ENCODE measurements around the gene OR1M1. TPM values are rescaled to one million over a fixed set of nuclear protein-coding genes. Genes with fewer than 3 reads are reported as not detected.

OR1M1 gene
- total and polyA plus RNA-seq, 10 of the 15 experiments (the other 5 are each of a cell fraction or from before 2014, with no cell fraction given) = not detected

- BruUV-seq (replicated peaks) = no TSS peak
- no peak for TF ChIP-seq TARDBP (IDR thresholded peaks at IDR 0.05; ENCODE audit: borderline replicate concordance)
- TF ChIP-seq JUNB (IDR thresholded peaks at IDR 0.05) = no peak
- RAD21 ChIA-PET (ENCODE audit: unreplicated experiment) = no interaction called here
- CTCF ChIA-PET = no interaction called here
- no peak overlapping the region for H3K27ac ChIP-seq (ENCODE audit: control insufficient read depth, insufficient read depth)
- H4K20me1 ChIP-seq (ENCODE audit: control insufficient read depth, insufficient read depth) = no peaks in the 10 kb centered on the region
- H3K27me3 ChIP-seq (replicated peaks in 1 of 2; ENCODE audit: control insufficient read depth in 2 of 2, insufficient read depth in 2 of 2, low read length in 1 of 2) = no peaks in the 10 kb centered on the region
- FAIRE-seq (no peak), DNase-seq (ENCODE audit: low read depth, low spot score) (no peak), ATAC-seq (no peak)
- no peak overlapping the region for H3K4me3 ChIP-seq
- 63% methylated on average over 10 of the region's 10 CpGs for WGBS (ENCODE audit: insufficient coverage, insufficient replicate concordance, low lambda C conversion rate, missing lambda C conversion rate)
- no peaks in the 10 kb centered on the region; the same call in 2 of the 3 replicates for H3K9me3 ChIP-seq (replicated peaks; ENCODE audit: control insufficient read depth, insufficient read depth, low read length)
- H3K4me2 ChIP-seq (ENCODE audit: control insufficient read depth, insufficient read depth) = no peak overlapping the region
- H3K36me3 ChIP-seq (ENCODE audit: control insufficient read depth in 2 of 2, insufficient read depth in 2 of 2, low read length in 1 of 2) = no peaks in the 10 kb centered on the region
- H3K79me2 ChIP-seq (ENCODE audit: control insufficient read depth, insufficient read depth, low read length) = no peaks in the 10 kb centered on the region
- POLR2A ChIA-PET = no interaction called here
- SMC1A ChIA-PET (ENCODE audit: uncharacterized antibody, unreplicated experiment) = no interaction called here
- H2AFZ ChIP-seq (ENCODE audit: control insufficient read depth, low read depth, low read length) = no peak overlapping the region
- intact Hi-C loops (cut with micrococcal nuclease; ENCODE audit: unreplicated experiment) (loop anchor here (10.0 kb wide), 1 partner anchor 422 kb away; no protein-coding TSS in a partner anchor), in situ Hi-C loops (cut with MboI) (no loop called here)
- no peak overlapping the region for H3K9ac ChIP-seq (ENCODE audit: control insufficient read depth, insufficient read depth, low read length)
- no peaks in the 10 kb centered on the region for H3K4me1 ChIP-seq (ENCODE audit: control insufficient read depth, insufficient read depth, low read length)
Measured at GRCh38 chr19:9076901-9077300, 10.0 kb upstream of the OR1M1 start.

- H2AFZ ChIP-seq (ENCODE audit: control insufficient read depth, low read depth, low read length) = no peak overlapping the region
- H3K4me2 ChIP-seq (ENCODE audit: control insufficient read depth, insufficient read depth) = no peak overlapping the region
- intact Hi-C loops (cut with micrococcal nuclease; ENCODE audit: unreplicated experiment) = loop anchor here (10.0 kb wide), 1 partner anchor 424 kb away; no protein-coding TSS in a partner anchor
- in situ Hi-C loops (cut with MboI) = no loop called here
- H3K9me3 ChIP-seq (replicated peaks; ENCODE audit: control insufficient read depth, insufficient read depth, low read length) = no peaks in the 10 kb centered on the region; the same call in 2 of the 3 replicates
- SMC1A ChIA-PET (ENCODE audit: uncharacterized antibody, unreplicated experiment) = no interaction called here
- H3K27ac ChIP-seq (ENCODE audit: control insufficient read depth, insufficient read depth) = no peak overlapping the region
- FAIRE-seq (no peak), ATAC-seq (no peak), DNase-seq (ENCODE audit: low read depth, low spot score) (no peak)
- H3K4me1 ChIP-seq (ENCODE audit: control insufficient read depth, insufficient read depth, low read length) = no peaks in the 10 kb centered on the region
- no peaks in the 10 kb centered on the region for H3K27me3 ChIP-seq (replicated peaks in 1 of 2; ENCODE audit: control insufficient read depth in 2 of 2, insufficient read depth in 2 of 2, low read length in 1 of 2)
- WGBS (ENCODE audit: insufficient coverage, insufficient replicate concordance, low lambda C conversion rate, missing lambda C conversion rate) = 47% methylated on average over 4 of the region's 4 CpGs
- TF ChIP-seq BACH1 (IDR thresholded peaks at IDR 0.05; ENCODE audit: borderline replicate concordance) = no peak
- TF ChIP-seq EED (IDR thresholded peaks at IDR 0.05; ENCODE audit: low read depth) = no peak
- no peak for TF ChIP-seq ZNF217 (IDR thresholded peaks at IDR 0.05)
- CTCF ChIA-PET = no interaction called here
- no TSS peak for BruUV-seq (replicated peaks)
- RAD21 ChIA-PET (ENCODE audit: unreplicated experiment) = no interaction called here
- no peak overlapping the region for H3K4me3 ChIP-seq
- H3K79me2 ChIP-seq (ENCODE audit: control insufficient read depth, insufficient read depth, low read length) = no peaks in the 10 kb centered on the region
- H3K36me3 ChIP-seq (ENCODE audit: control insufficient read depth in 2 of 2, insufficient read depth in 2 of 2, low read length in 1 of 2) = no peaks in the 10 kb centered on the region
- H4K20me1 ChIP-seq (ENCODE audit: control insufficient read depth, insufficient read depth) = no peaks in the 10 kb centered on the region
- POLR2A ChIA-PET = no interaction called here
- H3K9ac ChIP-seq (ENCODE audit: control insufficient read depth, insufficient read depth, low read length) = no peak overlapping the region
Measured at GRCh38 chr19:9078651-9079050, 8.2 kb upstream of the OR1M1 start.

Measured in GM12878 (cell line).